GM23338 (cell line): ENCODE results near the gene BCAS3. TPM values are rescaled to one million over a fixed set of nuclear protein-coding genes. Genes with fewer than 3 reads are reported as not detected.

Experiments used
- ATAC-seq: fragments of 200-7000 bp; cut with Tn5 transposase; 3 replicates; pipeline ENCODE4 v1.9.1; 2020
- DNase-seq: peaks from one replicate; pipeline ENCODE4 v3.0.0-alpha.2; 2015; ENCODE audit warnings: low spot score
- H2AFZ ChIP-seq: fragments of 200-600 bp; sonication (generic); 2 replicates; pipeline ENCODE4 v1.8.0; 2016; ENCODE audit warnings: antibody characterized with exemption, mild to moderate bottlenecking, moderate library complexity
- H3F3A ChIP-seq: fragments of 200-600 bp; sonication (generic); replicated peaks from 2 replicates; pipeline ENCODE4 v1.8.0; 2017; ENCODE audit warnings: antibody characterized with exemption, mixed run types, low read depth
- H3K27ac ChIP-seq: fragments of 200-600 bp; sonication (generic); 2 replicates; pipeline ENCODE4 v1.6.1; 2016; ENCODE audit warnings: low read depth
- H3K27me3 ChIP-seq: fragments of 200-600 bp; sonication (generic); 2 replicates; pipeline ENCODE4 v1.8.0; 2016; ENCODE audit warnings: mild to moderate bottlenecking, mixed run types, moderate library complexity; ENCODE audit not compliant: insufficient read depth
- H3K36me3 ChIP-seq: fragments of 200-600 bp; sonication (generic); 2 replicates; pipeline ENCODE4 v1.8.0; 2016; ENCODE audit warnings: mild to moderate bottlenecking; ENCODE audit not compliant: insufficient read depth
- H3K4me1 ChIP-seq: fragments of 200-600 bp; sonication (generic); 2 replicates; pipeline ENCODE4 v1.8.0; 2016; ENCODE audit warnings: mild to moderate bottlenecking, moderate library complexity; ENCODE audit not compliant: insufficient read depth
- H3K4me2 ChIP-seq: fragments of 200-600 bp; sonication (generic); 2 replicates; pipeline ENCODE4 v1.7.1; 2017; ENCODE audit warnings: mixed run types
- H3K4me3 ChIP-seq: fragments of 200-600 bp; sonication (generic); 2 replicates; pipeline ENCODE4 v1.6.1; 2016; ENCODE audit warnings: mixed run types
- H3K79me2 ChIP-seq: fragments of 200-600 bp; sonication (generic); replicated peaks from 2 replicates; pipeline ENCODE4 v1.8.0; 2017; ENCODE audit warnings: mild to moderate bottlenecking; ENCODE audit not compliant: insufficient read depth
- H3K9me2 ChIP-seq: fragments of 200-600 bp; sonication (generic); 2 replicates; pipeline ENCODE4 v1.8.0; 2017; ENCODE audit not compliant: insufficient read depth
- H4K20me1 ChIP-seq: fragments of 200-600 bp; sonication (generic); replicated peaks from 2 replicates; pipeline ENCODE4 v1.8.0; 2017; ENCODE audit warnings: mild to moderate bottlenecking; ENCODE audit not compliant: insufficient read depth
- H3K27ac Mint-ChIP-seq: 2 replicates; pipeline ENCODE4 v1.8.0; 2020; ENCODE audit warnings: inconsistent platforms, mild to moderate bottlenecking, moderate library complexity, mixed read lengths
- H3K27me3 Mint-ChIP-seq: 3 replicates; pipeline ENCODE4 v1.8.0; 2022; ENCODE audit warnings: low read depth, mild to moderate bottlenecking, moderate library complexity, mixed read lengths, inconsistent platforms; ENCODE audit not compliant: insufficient read depth, poor library complexity
- H3K36me3 Mint-ChIP-seq: 3 replicates; pipeline ENCODE4 v1.8.0; 2021; ENCODE audit warnings: low read depth, mild to moderate bottlenecking, inconsistent platforms, moderate library complexity, mixed read lengths
- H3K4me1 Mint-ChIP-seq: 3 replicates; pipeline ENCODE4 v1.8.0; 2020; ENCODE audit warnings: mild to moderate bottlenecking, inconsistent platforms, mixed read lengths
- H3K4me3 Mint-ChIP-seq: 3 replicates; pipeline ENCODE4 v1.8.0; 2021; ENCODE audit warnings: moderate library complexity, mild to moderate bottlenecking, inconsistent platforms, mixed read lengths
- H3K9me3 Mint-ChIP-seq: 3 replicates; pipeline ENCODE4 v1.8.0; 2020; ENCODE audit warnings: moderate library complexity, mild to moderate bottlenecking, inconsistent platforms, mixed read lengths
- CREB1 ChIP-seq: fragments of 250-450 bp; sonication (Bioruptor Pico); IDR thresholded peaks from 2 replicates; pipeline ENCODE4 v1.5.0; 2020; ENCODE audit warnings: low read depth, mild to moderate bottlenecking, moderate library complexity
- CTCF ChIP-seq, 2 experiments: fragments of 200-600 bp in 1 of 2; sonication (generic) in 1 of 2; conservative IDR thresholded peaks; 2 replicates each; pipeline versions ENCODE4 v1.5.1 to v1.6.1; 2016 to 2017; ENCODE audit warnings: antibody characterized with exemption in 2 of 2, low read depth in 2 of 2, mild to moderate bottlenecking in 2 of 2, moderate library complexity in 1 of 2
- ETS1 ChIP-seq: IDR thresholded peaks from 2 replicates; pipeline ENCODE4 v1.6.1; 2016; ENCODE audit warnings: antibody characterized with exemption
- EZH2 ChIP-seq: fragments of 200-600 bp; sonication (generic); IDR thresholded peaks from one replicate; pipeline ENCODE4 v1.8.0; 2017; ENCODE audit warnings: antibody characterized with exemption, mild to moderate bottlenecking, low read depth; ENCODE audit not compliant: unreplicated experiment
- EZH2phosphoT487 ChIP-seq: fragments of 200-600 bp; sonication (generic); IDR thresholded peaks from one replicate; pipeline ENCODE4 v1.8.1; 2018; ENCODE audit warnings: antibody characterized with exemption; ENCODE audit not compliant: unreplicated experiment
- JUNB ChIP-seq: IDR thresholded peaks from one replicate; pipeline ENCODE4 v1.6.1; 2016; ENCODE audit warnings: antibody characterized with exemption; ENCODE audit not compliant: unreplicated experiment
- NANOG ChIP-seq: IDR thresholded peaks from 2 replicates; pipeline ENCODE4 v1.6.1; 2016; ENCODE audit warnings: antibody characterized with exemption, borderline replicate concordance
- POLR2AphosphoS5 ChIP-seq: IDR thresholded peaks from 2 replicates; pipeline ENCODE4 v1.6.1; 2016; ENCODE audit warnings: antibody characterized with exemption, low read depth
- REST ChIP-seq: IDR thresholded peaks from one replicate; pipeline ENCODE4 v1.6.1; 2018; ENCODE audit warnings: antibody characterized with exemption; ENCODE audit not compliant: unreplicated experiment
- STAT1 ChIP-seq: IDR thresholded peaks from one replicate; pipeline ENCODE4 v1.6.1; 2016; ENCODE audit warnings: antibody characterized with exemption; ENCODE audit not compliant: unreplicated experiment
- ZNF114 ChIP-seq: fragments of 250-450 bp; sonication (Bioruptor Pico); IDR thresholded peaks from 2 replicates; pipeline ENCODE4 v1.5.0; 2020; ENCODE audit warnings: mild to moderate bottlenecking, moderate library complexity
- ZNF331 ChIP-seq: fragments of 250-450 bp; sonication (Bioruptor Pico); IDR thresholded peaks from 2 replicates; pipeline ENCODE4 v1.5.0; 2020; ENCODE audit warnings: low read depth, mild to moderate bottlenecking, moderate library complexity
- ZNF462 ChIP-seq: fragments of 250-450 bp; sonication (Bioruptor Pico); IDR thresholded peaks from 2 replicates; pipeline ENCODE4 v1.5.0; 2020; ENCODE audit warnings: mild to moderate bottlenecking, moderate library complexity
- polyA plus RNA-seq: library from polyadenylated mRNA; unstranded; fragments of >200 nt; fragmentation: Nextera tagmentation; extraction: Ambion mirVana; gene quantifications from 2 replicates; pipeline ENCODE4 v1.2.1, GENCODE V29; 2016
- total RNA-seq: library from RNA; depleted of rRNA; stranded (reverse); fragments of >200 nt; shearing (Covaris generic); gene quantifications from 2 replicates; pipeline ENCODE4 v1.2.3, GENCODE V29; 2014

The BCAS3 gene
- total and polyA plus RNA-seq, 2 experiments from 2014 or later, result 8.2 to 28.0 TPM

- H3K27me3 ChIP-seq, result no peaks in the 10 kb centered on the region
- no peaks in the 10 kb centered on the region for H3K79me2 ChIP-seq
- no peaks in the 10 kb centered on the region for H3K4me1 ChIP-seq
- no peak overlapping the region for H3K4me3 ChIP-seq
- ATAC-seq (no peak), DNase-seq (no peak)
- no peaks in the 10 kb centered on the region for H3K9me2 ChIP-seq
- H3K27me3 Mint-ChIP-seq, result no peaks in the 10 kb centered on the region
- no peak overlapping the region for H3K4me2 ChIP-seq
- no peak overlapping the region for H3K27ac Mint-ChIP-seq
- H3K9me3 Mint-ChIP-seq, result no peaks in the 10 kb centered on the region
- H3K36me3 Mint-ChIP-seq, result no peaks in the 10 kb centered on the region
- H4K20me1 ChIP-seq, result no peaks in the 10 kb centered on the region
- no peak overlapping the region for H3K27ac ChIP-seq
- H3F3A ChIP-seq, result no peaks in the 10 kb centered on the region
- H3K4me3 Mint-ChIP-seq, result no peak overlapping the region
- H3K36me3 ChIP-seq, result no peaks in the 10 kb centered on the region
- H2AFZ ChIP-seq, result no peak overlapping the region
- no peaks in the 10 kb centered on the region; the same call in 2 of the 3 replicates for H3K4me1 Mint-ChIP-seq
- TF ChIP-seq CREB1 (CRISPR knock-in tag) (no peak), EZH2phosphoT487 (no peak), ETS1 (no peak), POLR2AphosphoS5 (no peak), CTCF (conservative IDR thresholded peaks at IDR 0.05; ENCODE audit: low read depth in 2 of 2) (no peak), STAT1 (no peak), JUNB (no peak), REST (no peak), EZH2 (no peak), ZNF331 (CRISPR knock-in tag) (no peak), ZNF114 (CRISPR knock-in tag) (no peak), ZNF462 (no peak), NANOG (no peak)
These were observed 147.7 kb downstream of the BCAS3 start for GRCh38 chr17:60825351-60825750.
